A549 (cell line): ENCODE measurements around the gene GNG2. TPM values are rescaled to one million over a fixed set of nuclear protein-coding genes. Genes with fewer than 3 reads are reported as not detected.

Source experiments
- ATAC-seq, 2 experiments: fragments of 200-7000 bp in 1 of 2; fragments of >200 bp in 1 of 2; cut with Nextera tagmentation in 1 of 2; cut with Tn5 transposase in 1 of 2; 3 replicates each; pipeline versions ENCODE4 v1.8.0 to v1.9.1; 2018 to 2020; ENCODE audit warnings: mild to moderate bottlenecking in 1 of 2, moderate library complexity in 1 of 2
- CTCF ChIA-PET: fragments of 300-600 bp; sonication (Branson Sonifier 250); formaldehyde crosslinking; extraction: SDS; loops from one replicate; lab custom pipeline; 2021; ENCODE audit warnings: antibody characterized with exemption, inconsistent platforms; lab: Yijun Ruan, JAX
- POLR2A ChIA-PET: fragments of 350-600 bp; formaldehyde crosslinking; extraction: SDS; loops from one replicate; lab custom pipeline; 2021; ENCODE audit warnings: antibody characterized with exemption, inconsistent platforms; lab: Yijun Ruan, JAX
- DNase-seq, 2 experiments: peaks; one replicate each; pipeline versions ENCODE4 v3.0.0 to v3.0.0-alpha.2; 2011 to 2016; ENCODE audit warnings: low read depth in 1 of 2, low spot score in 1 of 2
- FAIRE-seq: peaks from 2 replicates; lab custom pipeline; 2011; peaks lifted over from hg19 to GRCh38; lab: Jason Lieb, UNC
- H3K27ac ChIP-seq, 2 experiments: fragments of >200 bp; sonication (Bioruptor Twin); formaldehyde crosslinking; 3 replicates each; pipeline ENCODE4 v1.5.1; 2016 to 2017
- H3K4me1 ChIP-seq: fragments of >200 bp; sonication (Bioruptor Twin); formaldehyde crosslinking; 3 replicates; pipeline ENCODE4 v1.6.1; 2016
- H3K4me2 ChIP-seq: fragments of >200 bp; sonication (Bioruptor Twin); formaldehyde crosslinking; 3 replicates; pipeline ENCODE4 v1.6.1; 2016
- H3K4me3 ChIP-seq: fragments of >200 bp; sonication (Bioruptor Twin); formaldehyde crosslinking; 3 replicates; pipeline ENCODE4 v1.5.1; 2016
- H3K9me3 ChIP-seq: fragments of >200 bp; sonication (Bioruptor Twin); formaldehyde crosslinking; 3 replicates; pipeline ENCODE4 v1.6.1; 2016
- ATOH8 ChIP-seq: fragments of 250-450 bp; sonication (Bioruptor Pico); IDR thresholded peaks from 2 replicates; pipeline ENCODE4 v1.5.0; 2020; ENCODE audit warnings: low read depth, mild to moderate bottlenecking, moderate library complexity
- BHLHE40 ChIP-seq: IDR thresholded peaks from 2 replicates; pipeline ENCODE4 v1.6.1; 2012; ENCODE audit warnings: low read depth, low read length, inconsistent platforms
- CEBPB ChIP-seq, 2 experiments: fragments of >200 bp in 1 of 2; sonication (Bioruptor Twin) in 1 of 2; formaldehyde crosslinking in 1 of 2; IDR thresholded peaks; 2 replicates each; pipeline ENCODE4 v1.6.1; 2012 to 2016
- CHD2 ChIP-seq: fragments of 150-350 bp; IDR thresholded peaks from 2 replicates; pipeline ENCODE4 v1.6.1; 2014; ENCODE audit warnings: low read length; ENCODE audit not compliant: partially characterized antibody
- CHD4 ChIP-seq: fragments of 200-600 bp; sonication (generic); IDR thresholded peaks from 2 replicates; pipeline ENCODE4 v1.6.1; 2016; ENCODE audit warnings: antibody characterized with exemption, mild to moderate bottlenecking, borderline replicate concordance
- E2F6 ChIP-seq: IDR thresholded peaks from 2 replicates; pipeline ENCODE4 v1.6.1; 2012; ENCODE audit warnings: low read depth, borderline replicate concordance
- ELK1 ChIP-seq: fragments of 150-350 bp; IDR thresholded peaks from 2 replicates; pipeline ENCODE4 v1.6.1; 2014; ENCODE audit warnings: low read depth, mild to moderate bottlenecking, low read length
- ESRRA ChIP-seq: fragments of 150-350 bp; IDR thresholded peaks from 2 replicates; pipeline ENCODE4 v1.6.1; 2014; ENCODE audit warnings: mild to moderate bottlenecking, low read length, borderline replicate concordance
- FOXS1 ChIP-seq: fragments of 250-450 bp; sonication (Bioruptor Pico); IDR thresholded peaks from 2 replicates; pipeline ENCODE4 v1.5.0; 2020; ENCODE audit warnings: mild to moderate bottlenecking, moderate library complexity
- HDAC2 ChIP-seq: fragments of 200-600 bp; sonication (generic); IDR thresholded peaks from 2 replicates; pipeline ENCODE4 v1.6.1; 2016
- HEYL ChIP-seq: fragments of 250-450 bp; sonication (Bioruptor Pico); IDR thresholded peaks from 2 replicates; pipeline ENCODE4 v1.8.0; 2021; ENCODE audit warnings: mild to moderate bottlenecking, moderate library complexity
- HMGXB4 ChIP-seq: fragments of 250-450 bp; sonication (Bioruptor Pico); IDR thresholded peaks from 2 replicates; pipeline ENCODE4 v1.5.0; 2021; ENCODE audit warnings: mild to moderate bottlenecking, moderate library complexity, borderline replicate concordance
- HOXB5 ChIP-seq: fragments of 250-450 bp; sonication (Bioruptor Pico); IDR thresholded peaks from 2 replicates; pipeline ENCODE4 v1.5.0; 2020; ENCODE audit warnings: mild to moderate bottlenecking, moderate library complexity
- JUNB ChIP-seq: fragments of >200 bp; sonication (Bioruptor Twin); formaldehyde crosslinking; IDR thresholded peaks from 2 replicates; pipeline ENCODE4 v1.6.1; 2016
- MAFK ChIP-seq: fragments of 450-650 bp; IDR thresholded peaks from 2 replicates; pipeline ENCODE4 v1.6.1; 2014; ENCODE audit not compliant: partially characterized antibody
- MAX ChIP-seq: IDR thresholded peaks from 2 replicates; pipeline ENCODE4 v1.6.1; 2012
- MAZ ChIP-seq: fragments of 150-350 bp; IDR thresholded peaks from 2 replicates; pipeline ENCODE4 v1.6.1; 2014; ENCODE audit warnings: antibody characterized with exemption, low read depth, low read length, borderline replicate concordance
- MYC ChIP-seq: IDR thresholded peaks from 2 replicates; pipeline ENCODE4 v1.6.1; 2012; ENCODE audit warnings: mild to moderate bottlenecking, inconsistent platforms, low read length, improper control_type of control experiment, borderline replicate concordance
- PHF8 ChIP-seq: fragments of 200-600 bp; sonication (generic); IDR thresholded peaks from 2 replicates; pipeline ENCODE4 v1.6.1; 2016; ENCODE audit warnings: low read depth, mild to moderate bottlenecking, antibody characterized with exemption, moderate library complexity, borderline replicate concordance
- RARB ChIP-seq: fragments of 250-450 bp; sonication (Bioruptor Pico); IDR thresholded peaks from 2 replicates; pipeline ENCODE4 v1.8.0; 2021; ENCODE audit warnings: mild to moderate bottlenecking, moderate library complexity
- RCOR1 ChIP-seq: fragments of 150-350 bp; IDR thresholded peaks from 2 replicates; pipeline ENCODE4 v1.6.1; 2014; ENCODE audit warnings: antibody characterized with exemption, low read length, low read depth
- REST ChIP-seq: fragments of 200-600 bp; sonication (generic); IDR thresholded peaks from 2 replicates; pipeline ENCODE4 v1.6.1; 2016; ENCODE audit warnings: antibody characterized with exemption, mild to moderate bottlenecking, moderate library complexity
- RFX5 ChIP-seq: fragments of 450-650 bp; IDR thresholded peaks from 2 replicates; pipeline ENCODE4 v1.7.1; 2014; ENCODE audit warnings: antibody characterized with exemption, mild to moderate bottlenecking, moderate library complexity
- SREBF2 ChIP-seq: fragments of 450-650 bp; IDR thresholded peaks from 2 replicates; pipeline ENCODE4 v1.6.1; 2014; ENCODE audit warnings: mild to moderate bottlenecking, moderate library complexity
- TFCP2L1 ChIP-seq: fragments of 250-450 bp; sonication (Bioruptor Pico); IDR thresholded peaks from 2 replicates; pipeline ENCODE4 v1.5.0; 2021; ENCODE audit warnings: mild to moderate bottlenecking
- ZC3H11A ChIP-seq: fragments of 450-650 bp; IDR thresholded peaks from 2 replicates; pipeline ENCODE4 v1.6.1; 2014; ENCODE audit warnings: antibody characterized with exemption, mild to moderate bottlenecking
- ZNF302 ChIP-seq: fragments of 250-450 bp; sonication (Bioruptor Pico); IDR thresholded peaks from 2 replicates; pipeline ENCODE4 v1.9.0; 2021; ENCODE audit warnings: inconsistent platforms, mild to moderate bottlenecking, moderate library complexity
- WGBS: methylation state at CpG from one replicate; pipeline ENCODE4 v1.1.6; 2017; ENCODE audit errors: missing lambda C conversion rate; 5-methylcytosine and 5-hydroxymethylcytosine counted together
- polyA plus RNA-seq, 4 experiments: library from polyadenylated mRNA; depleted of rRNA in 3 of 4; stranded (reverse); fragments of >200 nt; fragmentation: RNase III in 1 of 4; extraction: RNeasy Plus Mini Kit Qiagen cat#74134 plus additional on column Dnase treatment in 1 of 4; gene quantifications; 2 replicates in 3 of 4; 3 replicates in 1 of 4; pipeline ENCODE4 v1.2.3, GENCODE V29; 2011 to 2017

GNG2 gene
- polyA plus RNA-seq, 2 of the 4 experiments (the other 2 are of a cell fraction): 2.1 to 3.0 TPM

- WGBS: 100% methylated on average over 3 of the region's 3 CpGs
- Histone ChIP-seq H3K4me1 (no peaks in the 10 kb centered on the region), H3K27ac (no peak overlapping the region), H3K4me2 (no peak overlapping the region), H3K9me3 (no peaks in the 10 kb centered on the region), H3K4me3 (no peak overlapping the region)
- DNase-seq: no peak
- TF ChIP-seq E2F6: no peak
- no peak for TF ChIP-seq MAZ
- no peak for TF ChIP-seq HEYL (CRISPR knock-in tag)
- TF ChIP-seq BHLHE40: no peak
- TF ChIP-seq TFCP2L1 (CRISPR knock-in tag): no peak
- no peak for TF ChIP-seq CHD4
- TF ChIP-seq MAX: no peak
- no peak for TF ChIP-seq HMGXB4
- no peak for TF ChIP-seq ZNF302 (CRISPR knock-in tag)
- no peak for TF ChIP-seq HOXB5 (CRISPR knock-in tag)
- TF ChIP-seq ATOH8: no peak
- TF ChIP-seq RARB (CRISPR knock-in tag): no peak
- ChIA-PET CTCF (interaction anchor here (0.6 to 1.8 kb wide), 4 partner anchors 10 to 27 kb away, joined by 3 to 8 read pairs (median 4); no protein-coding TSS in a partner anchor), POLR2A (no interaction called here)
- ATAC-seq: no peak
- no peak for FAIRE-seq
These were observed 145.9 kb downstream of the GNG2 start for GRCh38 chr14:52006361-52006760.

GRCh38 chr14:52007211-52007610 is 146.8 kb downstream of the GNG2 start:
- POLR2A ChIA-PET: no interaction called here
- FAIRE-seq (no peak), DNase-seq (no peak), ATAC-seq (no peak)
- Histone ChIP-seq H3K4me1 (no peaks in the 10 kb centered on the region), H3K27ac (no peak overlapping the region), H3K4me3 (no peak overlapping the region), H3K9me3 (no peaks in the 10 kb centered on the region), H3K4me2 (no peak overlapping the region)
- CTCF ChIA-PET: interaction anchor here (1.2 to 4.7 kb wide), 4 partner anchors 9 to 13 kb away, joined by 3 to 21 read pairs (median 6); no protein-coding TSS in a partner anchor
- 96% methylated on average over 1 of the region's 1 CpG for WGBS
- TF ChIP-seq JUNB: no peak
- TF ChIP-seq HDAC2: no peak
- TF ChIP-seq MAFK: no peak
- no peak for TF ChIP-seq ZC3H11A
- no peak for TF ChIP-seq MYC
- no peak for TF ChIP-seq RARB (CRISPR knock-in tag)
- no peak for TF ChIP-seq FOXS1
- TF ChIP-seq ELK1: no peak
- TF ChIP-seq CEBPB (IDR thresholded peaks at IDR 0.05): no peak
- no peak for TF ChIP-seq CHD2
- no peak for TF ChIP-seq ESRRA
- no peak for TF ChIP-seq REST
- TF ChIP-seq PHF8: no peak
- TF ChIP-seq SREBF2: no peak
- no peak for TF ChIP-seq RCOR1
- no peak for TF ChIP-seq RFX5
